Thyroid gland (tissue), 4 donors: ENCODE measurements around the gene CD19. TPM values are rescaled to one million over a fixed set of nuclear protein-coding genes. Genes with fewer than 3 reads are reported as not detected.

Source experiments
- DNase-seq, 2 donors: peaks; one replicate each; pipeline ENCODE4 v3.0.0-alpha.2; 2019
- H3K27ac ChIP-seq, 3 donors: fragments of 200-600 bp; sonication (generic); 1 replicate in 2 of 3; 2 replicates in 1 of 3; pipeline ENCODE4 v1.5.1; 2016 to 2019; ENCODE audit warnings: mild to moderate bottlenecking in 1 of 3, moderate library complexity in 1 of 3
- H3K27me3 ChIP-seq: fragments of 200-600 bp; sonication (generic); one replicate; pipeline ENCODE4 v1.5.1; 2019
- H3K36me3 ChIP-seq, 2 donors: fragments of 200-600 bp; sonication (generic); one replicate each; pipeline ENCODE4 v1.5.1; 2016 to 2019
- H3K4me1 ChIP-seq, 2 donors: fragments of 200-600 bp; sonication (generic); one replicate each; pipeline ENCODE4 v1.5.1; 2017 to 2019
- H3K4me3 ChIP-seq, 3 donors: fragments of 200-600 bp; sonication (generic); replicated peaks in 1 of 3; 1 replicate in 2 of 3; 2 replicates in 1 of 3; pipeline ENCODE4 v1.5.1; 2016; ENCODE audit warnings: mild to moderate bottlenecking in 1 of 3
- H3K9me3 ChIP-seq: fragments of 200-600 bp; sonication (generic); one replicate; pipeline ENCODE4 v1.5.1; 2017
- POLR2A ChIP-seq, 2 donors: fragments of 450-650 bp; IDR thresholded peaks; one replicate each; pipeline ENCODE4 v1.6.1; 2017; ENCODE audit warnings: antibody characterized with exemption in 2 of 2, mild to moderate bottlenecking in 2 of 2, moderate library complexity in 1 of 2
- WGBS, 2 donors: methylation state at CpG; one replicate each; pipeline ENCODE4 v1.1.5; 2017; 5-methylcytosine and 5-hydroxymethylcytosine counted together
- intact Hi-C: fragments of 100-400 bp; cut with DNase I; formaldehyde crosslinking; loops from one replicate; pipeline ENCODE4 v1.15.1; 2023
- total RNA-seq, 4 donors: library from RNA; depleted of rRNA; stranded (reverse); fragments of >200 nt; gene quantifications; one replicate each; pipeline ENCODE4 v1.2.3, GENCODE V29; 2016
- TF ChIP-seq, protein P1 (sequence below), 6 experiments: fragments of 200-600 bp in 3 of 6; fragments of 450-650 bp in 3 of 6; sonication (generic) in 3 of 6; IDR thresholded peaks; one replicate each; pipeline ENCODE4 v1.5.1; 2016 to 2019; ENCODE audit warnings: antibody characterized with exemption in 6 of 6, mild to moderate bottlenecking in 2 of 6, inconsistent platforms in 1 of 6, moderate library complexity in 1 of 6

Gene CD19
- total RNA-seq, 4 donors from 2014 or later = not detected

DNA sequence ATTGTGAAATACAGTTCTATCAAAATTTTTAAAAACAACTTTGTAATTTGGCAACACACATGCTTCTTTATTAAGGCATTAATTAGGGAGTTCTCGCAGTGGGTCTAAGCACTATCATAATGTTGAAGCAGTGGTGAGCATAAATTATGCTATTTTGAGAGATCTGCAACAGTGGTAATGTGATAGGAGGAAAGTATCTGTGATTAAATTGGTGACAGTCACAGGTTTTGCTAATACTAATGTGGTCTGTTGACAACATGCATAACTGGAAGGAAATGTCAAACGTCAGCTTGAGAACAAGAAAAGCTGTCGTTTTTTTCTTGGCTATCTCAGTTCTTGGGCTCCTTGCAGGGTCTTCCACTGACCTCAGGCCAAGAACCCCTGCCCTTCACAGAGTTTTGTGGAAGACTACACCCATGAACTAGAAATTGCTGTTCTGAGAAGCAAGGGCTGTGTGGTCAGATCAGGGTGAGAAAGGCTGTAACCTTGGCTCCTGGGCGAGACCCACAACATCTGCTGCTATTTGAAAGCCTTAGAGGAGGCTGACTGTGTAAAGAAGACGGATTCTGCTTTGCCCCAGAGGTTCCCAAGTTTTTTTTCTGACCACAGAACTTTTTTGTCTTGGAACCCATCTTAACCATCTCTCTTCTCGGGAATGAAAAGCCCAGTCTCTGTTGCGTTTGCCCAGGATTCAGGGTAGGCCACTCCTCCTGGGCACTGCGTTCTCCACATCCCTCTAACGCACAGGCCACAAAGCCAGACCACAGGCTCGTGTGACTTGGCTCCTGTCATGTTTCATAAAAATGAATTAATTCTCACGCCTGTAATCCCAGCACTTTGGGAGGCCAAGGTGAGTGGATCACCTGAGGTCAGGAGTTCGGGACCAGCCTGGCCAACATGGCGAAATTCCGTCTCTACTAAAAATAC lies 39.5 kb upstream of the CD19 start:
- Histone ChIP-seq H3K36me3 (no peaks in the 10 kb centered on the region), H3K27ac (no peak overlapping the region), H3K27me3 (no peaks in the 10 kb centered on the region), H3K9me3 (no peaks in the 10 kb centered on the region), H3K4me1 (no peaks in the 10 kb centered on the region), H3K4me3 (no peak overlapping the region)
- WGBS, 2 donors = 81 to 82% methylated on average over 14 of the region's 14 CpGs
- intact Hi-C loops = no loop called here
- no peak for TF ChIP-seq POLR2A (IDR thresholded peaks at IDR 0.05)
- TF ChIP-seq, protein P1, sequence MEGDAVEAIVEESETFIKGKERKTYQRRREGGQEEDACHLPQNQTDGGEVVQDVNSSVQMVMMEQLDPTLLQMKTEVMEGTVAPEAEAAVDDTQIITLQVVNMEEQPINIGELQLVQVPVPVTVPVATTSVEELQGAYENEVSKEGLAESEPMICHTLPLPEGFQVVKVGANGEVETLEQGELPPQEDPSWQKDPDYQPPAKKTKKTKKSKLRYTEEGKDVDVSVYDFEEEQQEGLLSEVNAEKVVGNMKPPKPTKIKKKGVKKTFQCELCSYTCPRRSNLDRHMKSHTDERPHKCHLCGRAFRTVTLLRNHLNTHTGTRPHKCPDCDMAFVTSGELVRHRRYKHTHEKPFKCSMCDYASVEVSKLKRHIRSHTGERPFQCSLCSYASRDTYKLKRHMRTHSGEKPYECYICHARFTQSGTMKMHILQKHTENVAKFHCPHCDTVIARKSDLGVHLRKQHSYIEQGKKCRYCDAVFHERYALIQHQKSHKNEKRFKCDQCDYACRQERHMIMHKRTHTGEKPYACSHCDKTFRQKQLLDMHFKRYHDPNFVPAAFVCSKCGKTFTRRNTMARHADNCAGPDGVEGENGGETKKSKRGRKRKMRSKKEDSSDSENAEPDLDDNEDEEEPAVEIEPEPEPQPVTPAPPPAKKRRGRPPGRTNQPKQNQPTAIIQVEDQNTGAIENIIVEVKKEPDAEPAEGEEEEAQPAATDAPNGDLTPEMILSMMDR (IDR thresholded peaks at IDR 0.05) = no peak
- no peak for DNase-seq

DNA sequence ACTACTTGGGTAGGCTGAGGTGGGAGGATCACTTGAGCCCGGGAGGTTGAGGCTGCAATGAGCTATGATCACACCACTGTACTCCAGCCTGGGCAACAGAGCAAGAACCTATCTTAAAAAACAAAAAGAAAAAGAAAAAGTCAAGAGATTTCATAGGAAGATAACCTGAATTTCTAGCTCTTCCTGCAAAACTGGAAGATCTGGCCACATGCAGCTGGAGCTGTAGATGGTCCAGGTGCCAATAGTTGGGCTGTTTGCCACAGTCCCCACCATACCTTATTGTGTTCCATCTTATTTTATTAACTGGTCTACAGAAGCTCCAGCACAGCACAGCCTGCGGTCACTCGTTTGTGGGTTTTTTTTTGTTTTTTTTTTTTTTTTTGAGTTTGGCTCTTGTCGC lies 38.5 kb upstream of the CD19 start:
- H3K27me3 ChIP-seq = no peaks in the 10 kb centered on the region
- intact Hi-C loops = no loop called here

DNA sequence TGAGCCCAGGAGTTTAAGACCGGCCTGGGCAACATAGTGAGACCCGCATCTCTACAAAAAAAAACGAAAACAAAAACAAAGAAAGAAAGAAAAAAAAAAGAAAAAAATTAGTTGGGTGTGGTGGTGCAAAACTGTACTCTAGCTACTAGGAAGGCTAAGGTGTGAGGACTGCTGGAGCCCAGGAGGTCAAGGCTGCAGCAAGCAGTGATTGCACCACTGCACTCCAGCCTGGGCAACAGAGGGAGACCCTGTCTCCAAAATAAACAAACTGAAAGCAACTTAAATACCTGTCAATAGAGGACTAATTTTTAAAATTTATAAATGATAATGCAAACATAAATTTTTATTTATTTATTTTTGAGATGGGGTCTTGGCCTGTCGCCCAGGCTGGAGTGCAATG lies 36.2 kb upstream of the CD19 start:
- DNase-seq = no peak
- 89 to 95% methylated on average over 4 of the region's 4 CpGs for WGBS, 2 donors
- no peaks in the 10 kb centered on the region for H3K9me3 ChIP-seq
- intact Hi-C loops = no loop called here
- H3K36me3 ChIP-seq = no peaks in the 10 kb centered on the region
- no peak overlapping the region for H3K27ac ChIP-seq
- H3K4me3 ChIP-seq = no peak overlapping the region
- no peaks in the 10 kb centered on the region for H3K4me1 ChIP-seq
- TF ChIP-seq, protein P1 (IDR thresholded peaks at IDR 0.05) = no peak
- no peak for TF ChIP-seq POLR2A (IDR thresholded peaks at IDR 0.05)
- H3K27me3 ChIP-seq = no peaks in the 10 kb centered on the region

More for the DNA sequence above, 38.5 kb upstream of the CD19 start:
- no peak overlapping the region for H3K4me3 ChIP-seq
- no peaks in the 10 kb centered on the region for H3K9me3 ChIP-seq
- H3K4me1 ChIP-seq = no peaks in the 10 kb centered on the region
- TF ChIP-seq POLR2A (IDR thresholded peaks at IDR 0.05) = no peak
- TF ChIP-seq, protein P1 (IDR thresholded peaks at IDR 0.05) = no peak
- no peak for DNase-seq
- 94 to 95% methylated on average over 4 of the region's 4 CpGs for WGBS, 2 donors
- H3K36me3 ChIP-seq = no peaks in the 10 kb centered on the region
- no peak overlapping the region for H3K27ac ChIP-seq

GRCh38 chr16:28897826-28898225 lies 33.9 kb upstream of the CD19 start:
- Histone ChIP-seq H3K4me3 (no peak overlapping the region), H3K27me3 (no peaks in the 10 kb centered on the region), H3K27ac (no peak overlapping the region), H3K36me3 (no peaks in the 10 kb centered on the region), H3K4me1 (no peaks in the 10 kb centered on the region), H3K9me3 (no peaks in the 10 kb centered on the region)
- intact Hi-C loops = no loop called here
- no peak for TF ChIP-seq POLR2A (IDR thresholded peaks at IDR 0.05)
- TF ChIP-seq, protein P1 (IDR thresholded peaks at IDR 0.05) = no peak
- no peak for DNase-seq
- WGBS, 2 donors = 85 to 92% methylated on average over 4 of the region's 4 CpGs

DNA sequence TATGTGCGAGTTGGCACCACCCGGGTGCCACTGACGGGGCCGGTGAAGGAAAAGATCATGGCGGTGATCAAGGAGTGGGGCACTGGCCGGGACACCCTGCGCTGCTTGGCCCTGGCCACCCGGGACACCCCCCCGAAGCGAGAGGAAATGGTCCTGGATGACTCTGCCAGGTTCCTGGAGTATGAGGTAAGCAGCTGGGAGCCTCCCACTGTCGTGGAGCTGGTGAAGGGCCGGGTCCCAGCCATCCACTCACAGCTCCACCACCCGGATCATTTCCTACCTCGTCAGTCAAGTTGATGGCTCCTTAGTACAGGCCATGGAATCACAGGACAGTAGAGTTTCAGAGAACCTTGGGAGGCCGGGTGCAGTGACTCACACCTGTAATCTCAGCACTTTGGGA lies 33.5 kb upstream of the CD19 start:
- Histone ChIP-seq H3K27ac (no peak overlapping the region), H3K4me1 (no peaks in the 10 kb centered on the region), H3K9me3 (no peaks in the 10 kb centered on the region), H3K27me3 (no peaks in the 10 kb centered on the region), H3K4me3 (no peak overlapping the region), H3K36me3 (no peaks in the 10 kb centered on the region)
- intact Hi-C loops = no loop called here
- TF ChIP-seq, protein P1 (IDR thresholded peaks at IDR 0.05) = no peak
- TF ChIP-seq POLR2A (IDR thresholded peaks at IDR 0.05) = no peak
- DNase-seq = no peak
- WGBS, 2 donors = 86 to 88% methylated on average over 15 of the region's 15 CpGs
